DND-41 (cell line): Measurements from ENCODE around the gene ANAPC15.

Experiments
- ATAC-seq: fragments of 200-7000 bp; cut with Tn5 transposase; 3 replicates; pipeline ENCODE4 v1.9.1; 2021; ENCODE audit warnings: low read depth; ENCODE audit not compliant: insufficient read depth
- DNase-seq: peaks from one replicate; pipeline ENCODE4 v3.0.0-alpha.2; 2020
- H2AFZ ChIP-seq: 2 replicates; pipeline ENCODE4 v1.6.0; 2012; ENCODE audit warnings: low read depth, low read length
- H3K27ac ChIP-seq: 2 replicates; pipeline ENCODE4 v1.5.1; 2012; ENCODE audit warnings: low read length, inconsistent platforms
- H3K27me3 ChIP-seq: fragments of 200-600 bp; sonication (generic); 2 replicates; pipeline ENCODE4 v1.6.0; 2012; ENCODE audit warnings: low read length, mild to moderate bottlenecking, inconsistent platforms; ENCODE audit not compliant: insufficient read depth, poor library complexity
- H3K36me3 ChIP-seq: 2 replicates; pipeline ENCODE4 v1.5.1; 2012; ENCODE audit warnings: low read length, inconsistent platforms; ENCODE audit not compliant: insufficient read depth
- H3K4me1 ChIP-seq: 2 replicates; pipeline ENCODE4 v1.5.1; 2012; ENCODE audit warnings: mild to moderate bottlenecking, low read length; ENCODE audit not compliant: insufficient read depth
- H3K4me2 ChIP-seq: 2 replicates; pipeline ENCODE4 v1.6.0; 2012; ENCODE audit warnings: mild to moderate bottlenecking, moderate library complexity, low read length, inconsistent platforms; ENCODE audit not compliant: insufficient read depth
- H3K4me3 ChIP-seq, 2 experiments: fragments of 200-600 bp in 1 of 2; shearing (Covaris generic) in 1 of 2; 2 replicates each; pipeline ENCODE4 v1.5.1; 2012 to 2016; ENCODE audit warnings: inconsistent platforms in 2 of 2, low read length in 2 of 2, mild to moderate bottlenecking in 2 of 2, low read depth in 1 of 2, moderate library complexity in 1 of 2
- H3K79me2 ChIP-seq: 2 replicates; pipeline ENCODE4 v1.6.0; 2012; ENCODE audit warnings: low read length, inconsistent platforms; ENCODE audit not compliant: insufficient read depth
- H3K9ac ChIP-seq: 2 replicates; pipeline ENCODE4 v1.6.0; 2012; ENCODE audit warnings: low read depth, mild to moderate bottlenecking, inconsistent platforms, low read length, moderate library complexity
- H3K9me3 ChIP-seq: 2 replicates; pipeline ENCODE4 v1.5.1; 2012; ENCODE audit warnings: low read length, moderate library complexity, mild to moderate bottlenecking, inconsistent platforms; ENCODE audit not compliant: insufficient read depth, severe bottlenecking
- H4K20me1 ChIP-seq: 2 replicates; pipeline ENCODE4 v1.6.0; 2012; ENCODE audit warnings: low read length; ENCODE audit not compliant: insufficient read depth
- CTCF ChIP-seq: IDR thresholded peaks from 2 replicates; pipeline ENCODE4 v1.5.1; 2012; ENCODE audit warnings: borderline replicate concordance, low read length, moderate library complexity, mild to moderate bottlenecking; ENCODE audit not compliant: poor library complexity, severe bottlenecking; ENCODE audit errors: extremely low read depth
- EZH2 ChIP-seq: IDR thresholded peaks from 3 replicates; pipeline ENCODE4 v1.6.1; 2012; ENCODE audit warnings: borderline replicate concordance, low read depth, mild to moderate bottlenecking, moderate library complexity, low read length, inconsistent platforms; ENCODE audit not compliant: severe bottlenecking

Gene ANAPC15

DNA sequence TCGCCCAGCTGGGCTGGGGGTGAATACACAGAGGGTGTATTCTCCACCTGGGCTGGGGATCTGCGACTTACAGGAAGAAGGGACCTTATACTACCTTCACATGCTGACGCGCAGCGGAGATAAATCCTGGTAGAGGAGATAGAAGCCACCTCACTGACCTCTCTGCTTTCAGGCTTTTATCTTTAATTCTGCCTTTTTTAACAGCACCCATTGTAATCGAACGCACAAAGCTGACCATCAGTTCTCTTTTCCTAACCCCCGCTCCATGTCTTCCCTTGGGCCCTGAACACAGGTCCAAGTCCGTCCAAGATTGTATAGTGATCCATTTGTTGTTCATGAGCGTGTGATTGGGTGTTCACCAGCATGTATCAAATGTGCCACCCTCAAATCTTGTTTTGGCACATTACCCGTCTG is 8.7 kb downstream of the ANAPC15 start:
- Histone ChIP-seq H3K27me3 (no peaks in the 10 kb centered on the region), H3K27ac (peak overlapping the region; percentile 92), H3K36me3 (peaks cover 42% of the 10 kb centered on the region), H3K4me3 (peak overlapping the region in 1 of 2 experiments; percentile 91; a peak in 3 of 4 replicates), H3K4me2 (peak overlapping the region; percentile 88), H3K9ac (peak overlapping the region; percentile 96), H3K9me3 (no peaks in the 10 kb centered on the region), H2AFZ (peak overlapping the region; percentile 91), H4K20me1 (0 out of 2 replicates have a peak, but pooled peaks cover 2% of the 10 kb centered on the region), H3K4me1 (peaks cover 38% of the 10 kb centered on the region), H3K79me2 (peaks cover 44% of the 10 kb centered on the region)
- DNase-seq (no peak), ATAC-seq (no peak)
- TF ChIP-seq EZH2 (no peak), CTCF (no peak)

GRCh38 chr11:72102946-72103753 is 9.3 kb downstream of the ANAPC15 start, which contains the start of gene LAMTOR1:
LAMTOR1 (minus strand) TSS chr11:72103297; CDS start chr11:72103224, 73 bp downstream.
- Histone ChIP-seq H3K4me1 (peaks cover 38% of the 10 kb centered on the region), H4K20me1 (0 out of 2 replicates have a peak, but pooled peaks cover 2% of the 10 kb centered on the region), H2AFZ (peak within 1 kb of the TSS; percentile 91), H3K9ac (peak within 1 kb of the TSS; percentile 96), H3K27me3 (no peaks in the 10 kb centered on the region), H3K4me2 (peak within 1 kb of the TSS; percentile 88), H3K9me3 (no peaks in the 10 kb centered on the region), H3K36me3 (peaks cover 42% of the 10 kb centered on the region), H3K27ac (peak within 1 kb of the TSS; percentile 95), H3K4me3 (peak within 1 kb of the TSS; percentile 90 to 91), H3K79me2 (peaks cover 44% of the 10 kb centered on the region)
- TF ChIP-seq CTCF (peak; percentile 48), EZH2 (no peak)
- peak; percentile 98 for DNase-seq
- peak; percentile 95 for ATAC-seq

GRCh38 chr11:72102631-72102945 is 9.9 kb downstream of the ANAPC15 start:
- Histone ChIP-seq H3K9ac (peak overlapping the region; percentile 96), H3K36me3 (peaks cover 42% of the 10 kb centered on the region), H3K27ac (peak overlapping the region; percentile 95)

More at GRCh38 chr11:72102631-72102945, 9.9 kb downstream of the ANAPC15 start:
- H2AFZ ChIP-seq: peak overlapping the region; percentile 85
- no peak for TF ChIP-seq EZH2
- TF ChIP-seq CTCF: no peak
- H3K79me2 ChIP-seq: peaks cover 44% of the 10 kb centered on the region
- peak overlapping the region; percentile 88 for H3K4me2 ChIP-seq
- no peaks in the 10 kb centered on the region for H3K27me3 ChIP-seq
- DNase-seq: no peak
- no peak for ATAC-seq
- peak overlapping the region; percentile 90 to 91 for H3K4me3 ChIP-seq
- peaks cover 38% of the 10 kb centered on the region for H3K4me1 ChIP-seq
- H3K9me3 ChIP-seq: no peaks in the 10 kb centered on the region
- H4K20me1 ChIP-seq: 0 out of 2 replicates have a peak, but pooled peaks cover 2% of the 10 kb centered on the region
